Measurements from ENCODE around the gene ACOT7.

The ACOT7 gene, protein sequence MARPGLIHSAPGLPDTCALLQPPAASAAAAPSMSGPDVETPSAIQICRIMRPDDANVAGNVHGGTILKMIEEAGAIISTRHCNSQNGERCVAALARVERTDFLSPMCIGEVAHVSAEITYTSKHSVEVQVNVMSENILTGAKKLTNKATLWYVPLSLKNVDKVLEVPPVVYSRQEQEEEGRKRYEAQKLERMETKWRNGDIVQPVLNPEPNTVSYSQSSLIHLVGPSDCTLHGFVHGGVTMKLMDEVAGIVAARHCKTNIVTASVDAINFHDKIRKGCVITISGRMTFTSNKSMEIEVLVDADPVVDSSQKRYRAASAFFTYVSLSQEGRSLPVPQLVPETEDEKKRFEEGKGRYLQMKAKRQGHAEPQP

DNA sequence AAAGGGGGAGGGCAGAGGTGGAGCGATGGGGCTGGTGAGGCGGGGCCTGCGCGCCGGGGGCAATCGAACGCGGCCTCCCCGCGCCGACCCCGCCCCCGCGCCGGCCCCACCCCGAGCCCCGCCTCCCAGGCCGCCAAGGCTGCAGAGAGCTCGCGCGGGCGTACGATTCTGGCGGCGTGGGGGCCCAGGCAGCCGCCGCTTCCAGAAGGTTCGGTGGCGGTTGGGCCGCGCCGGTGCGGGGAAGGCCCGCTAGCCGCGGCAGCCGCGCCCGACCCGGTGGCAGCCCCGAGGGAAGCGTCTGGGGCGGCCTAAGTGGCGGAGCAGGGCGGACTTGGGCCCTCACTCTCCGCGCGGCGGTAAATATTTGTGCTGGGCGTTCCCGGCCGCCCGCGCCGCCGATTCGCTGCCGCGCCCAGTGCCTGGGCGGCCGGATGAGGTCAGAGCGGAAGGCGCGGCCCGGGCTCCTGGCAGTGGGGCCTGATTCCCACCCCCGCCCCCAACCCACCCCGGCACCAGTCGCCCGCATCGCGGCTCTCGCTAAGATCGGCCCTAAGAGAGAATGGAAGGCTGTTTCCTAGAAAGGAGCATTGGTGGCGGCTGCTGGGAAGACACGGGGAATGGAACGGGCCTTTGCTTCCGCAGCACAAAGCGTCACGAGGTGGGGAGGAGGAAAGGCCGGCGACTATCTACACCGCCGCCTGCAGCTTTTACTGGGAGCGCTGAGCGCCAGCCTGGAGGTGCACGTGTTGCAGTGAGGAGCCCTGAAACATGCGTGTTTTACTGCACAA lies at the start of gene ACOT7:
Gene ACOT7 (minus strand): TSS at position 368 of the 788 bp plus-strand sequence. CDS start 368 bp downstream, outside the sequence.
- TF ChIP-seq, protein P1, sequence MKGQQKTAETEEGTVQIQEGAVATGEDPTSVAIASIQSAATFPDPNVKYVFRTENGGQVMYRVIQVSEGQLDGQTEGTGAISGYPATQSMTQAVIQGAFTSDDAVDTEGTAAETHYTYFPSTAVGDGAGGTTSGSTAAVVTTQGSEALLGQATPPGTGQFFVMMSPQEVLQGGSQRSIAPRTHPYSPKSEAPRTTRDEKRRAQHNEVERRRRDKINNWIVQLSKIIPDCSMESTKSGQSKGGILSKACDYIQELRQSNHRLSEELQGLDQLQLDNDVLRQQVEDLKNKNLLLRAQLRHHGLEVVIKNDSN (IDR thresholded peaks at IDR 0.05), result peak; percentile 50; the same call in 1 of the 2 replicates
- TF ChIP-seq CREB1 (IDR thresholded peaks at IDR 0.05; ENCODE audit: low read depth) (no peak), ZBTB7A (IDR thresholded peaks at IDR 0.05; ENCODE audit: low read depth) (peak; percentile 43; the same call in 1 of the 2 replicates), FOXM1 (IDR thresholded peaks at IDR 0.05; ENCODE audit: borderline replicate concordance, low read depth) (no peak), EP300 (IDR thresholded peaks at IDR 0.05; ENCODE audit: borderline replicate concordance) (no peak), TCF12 (IDR thresholded peaks at IDR 0.05; ENCODE audit: low read depth) (peak; percentile 35; the same call in 1 of the 2 replicates), TEAD4 (IDR thresholded peaks at IDR 0.05) (0 out of 2 replicates have a peak, but pooled peaks have one; percentile 16), NFIC (IDR thresholded peaks at IDR 0.05) (peak; percentile 21; the same call in 1 of the 2 replicates)
- TF ChIP-seq, protein P2, sequence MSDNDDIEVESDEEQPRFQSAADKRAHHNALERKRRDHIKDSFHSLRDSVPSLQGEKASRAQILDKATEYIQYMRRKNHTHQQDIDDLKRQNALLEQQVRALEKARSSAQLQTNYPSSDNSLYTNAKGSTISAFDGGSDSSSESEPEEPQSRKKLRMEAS (IDR thresholded peaks at IDR 0.05), result peak; percentile 94
- TF ChIP-seq, protein P3, sequence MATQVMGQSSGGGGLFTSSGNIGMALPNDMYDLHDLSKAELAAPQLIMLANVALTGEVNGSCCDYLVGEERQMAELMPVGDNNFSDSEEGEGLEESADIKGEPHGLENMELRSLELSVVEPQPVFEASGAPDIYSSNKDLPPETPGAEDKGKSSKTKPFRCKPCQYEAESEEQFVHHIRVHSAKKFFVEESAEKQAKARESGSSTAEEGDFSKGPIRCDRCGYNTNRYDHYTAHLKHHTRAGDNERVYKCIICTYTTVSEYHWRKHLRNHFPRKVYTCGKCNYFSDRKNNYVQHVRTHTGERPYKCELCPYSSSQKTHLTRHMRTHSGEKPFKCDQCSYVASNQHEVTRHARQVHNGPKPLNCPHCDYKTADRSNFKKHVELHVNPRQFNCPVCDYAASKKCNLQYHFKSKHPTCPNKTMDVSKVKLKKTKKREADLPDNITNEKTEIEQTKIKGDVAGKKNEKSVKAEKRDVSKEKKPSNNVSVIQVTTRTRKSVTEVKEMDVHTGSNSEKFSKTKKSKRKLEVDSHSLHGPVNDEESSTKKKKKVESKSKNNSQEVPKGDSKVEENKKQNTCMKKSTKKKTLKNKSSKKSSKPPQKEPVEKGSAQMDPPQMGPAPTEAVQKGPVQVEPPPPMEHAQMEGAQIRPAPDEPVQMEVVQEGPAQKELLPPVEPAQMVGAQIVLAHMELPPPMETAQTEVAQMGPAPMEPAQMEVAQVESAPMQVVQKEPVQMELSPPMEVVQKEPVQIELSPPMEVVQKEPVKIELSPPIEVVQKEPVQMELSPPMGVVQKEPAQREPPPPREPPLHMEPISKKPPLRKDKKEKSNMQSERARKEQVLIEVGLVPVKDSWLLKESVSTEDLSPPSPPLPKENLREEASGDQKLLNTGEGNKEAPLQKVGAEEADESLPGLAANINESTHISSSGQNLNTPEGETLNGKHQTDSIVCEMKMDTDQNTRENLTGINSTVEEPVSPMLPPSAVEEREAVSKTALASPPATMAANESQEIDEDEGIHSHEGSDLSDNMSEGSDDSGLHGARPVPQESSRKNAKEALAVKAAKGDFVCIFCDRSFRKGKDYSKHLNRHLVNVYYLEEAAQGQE (IDR thresholded peaks at IDR 0.05; ENCODE audit: low read depth), result no peak

DNA sequence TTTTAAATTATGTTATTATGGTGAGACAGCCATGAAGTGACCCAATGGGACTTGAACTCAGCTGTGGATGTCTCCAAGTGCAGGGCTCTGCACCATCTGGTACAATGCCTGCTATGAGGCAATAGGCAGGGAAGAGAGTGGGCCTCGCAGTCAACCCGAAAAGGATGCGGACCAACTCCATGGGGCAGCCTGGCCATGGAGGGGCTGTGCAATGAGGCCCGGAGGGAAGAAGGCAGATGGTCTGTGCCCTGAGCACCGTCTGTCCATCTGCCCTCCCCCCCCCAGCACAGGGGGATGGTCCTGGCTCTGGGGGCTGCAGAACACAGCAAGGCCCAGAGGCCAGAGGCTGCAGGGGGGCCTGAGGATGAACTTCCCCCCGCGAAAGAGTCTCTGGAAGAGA lies 48.0 kb upstream of the ACOT7 start:
- TF ChIP-seq ZBTB7A (IDR thresholded peaks at IDR 0.05; ENCODE audit: low read depth), result no peak
- TF ChIP-seq TEAD4 (IDR thresholded peaks at IDR 0.05), result no peak
- no peak for TF ChIP-seq TCF12 (IDR thresholded peaks at IDR 0.05; ENCODE audit: low read depth)
- TF ChIP-seq NFIC (IDR thresholded peaks at IDR 0.05), result no peak
- no peak for TF ChIP-seq RAD21 (IDR thresholded peaks at IDR 0.05; ENCODE audit: low read depth)
- TF ChIP-seq EP300 (IDR thresholded peaks at IDR 0.05; ENCODE audit: borderline replicate concordance), result no peak
- no peak for TF ChIP-seq TAF1 (IDR thresholded peaks at IDR 0.05; ENCODE audit: low read depth)
- TF ChIP-seq YY1 (IDR thresholded peaks at IDR 0.05; ENCODE audit: low read depth), result no peak
- TF ChIP-seq EGR1 (IDR thresholded peaks at IDR 0.05), result no peak
- TF ChIP-seq, protein P3 (IDR thresholded peaks at IDR 0.05; ENCODE audit: low read depth), result no peak
- TF ChIP-seq CEBPB (IDR thresholded peaks at IDR 0.05), result no peak

DNA sequence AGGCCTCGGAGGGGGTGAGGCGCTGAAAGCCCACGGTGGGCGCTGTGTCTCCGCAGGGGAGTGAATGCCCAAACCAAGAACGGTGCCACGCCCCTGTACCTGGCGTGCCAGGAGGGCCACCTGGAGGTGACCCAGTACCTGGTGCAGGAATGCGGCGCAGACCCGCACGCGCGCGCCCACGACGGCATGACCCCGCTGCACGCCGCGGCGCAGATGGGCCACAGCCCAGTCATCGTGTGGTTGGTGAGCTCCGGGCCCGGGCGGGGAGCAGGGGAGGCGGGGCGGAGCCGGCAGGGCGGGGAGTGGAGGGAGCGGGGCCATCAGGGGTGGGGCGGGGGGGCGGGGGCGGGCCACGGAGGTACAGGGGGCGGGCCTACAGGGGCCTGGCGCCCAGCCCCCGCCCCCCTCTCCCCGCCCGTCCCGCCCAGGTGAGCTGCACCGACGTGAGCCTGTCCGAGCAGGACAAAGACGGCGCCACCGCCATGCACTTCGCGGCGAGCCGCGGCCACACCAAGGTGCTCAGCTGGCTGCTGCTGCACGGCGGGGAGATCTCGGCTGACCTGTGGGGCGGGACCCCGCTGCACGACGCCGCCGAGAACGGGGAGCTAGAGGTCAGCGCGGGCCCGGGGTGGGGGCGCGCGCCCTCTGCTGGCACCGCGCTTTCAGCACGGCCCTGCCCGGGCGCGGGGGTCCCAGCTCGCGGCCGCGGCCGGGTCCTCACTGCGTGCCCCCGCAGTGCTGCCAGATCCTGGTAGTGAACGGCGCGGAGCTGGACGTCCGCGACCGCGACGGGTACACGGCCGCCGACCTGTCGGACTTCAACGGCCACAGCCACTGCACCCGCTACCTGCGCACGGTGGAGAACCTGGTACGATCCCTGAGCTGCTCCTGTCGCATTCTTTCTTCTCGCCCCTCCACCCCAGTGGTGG lies 46.9 kb upstream of the ACOT7 start:
- no peak for TF ChIP-seq FOXM1 (IDR thresholded peaks at IDR 0.05; ENCODE audit: borderline replicate concordance, low read depth)
- TF ChIP-seq, protein P1 (IDR thresholded peaks at IDR 0.05), result no peak
- no peak for TF ChIP-seq CEBPB (IDR thresholded peaks at IDR 0.05)
- peak; percentile 77; the same call in 1 of the 2 replicates for TF ChIP-seq TCF12 (IDR thresholded peaks at IDR 0.05; ENCODE audit: low read depth)
- peak; percentile 29; the same call in 1 of the 2 replicates for TF ChIP-seq EGR1 (IDR thresholded peaks at IDR 0.05)
- no peak; the same call in 1 of the 2 replicates for TF ChIP-seq ZBTB7A (IDR thresholded peaks at IDR 0.05; ENCODE audit: low read depth)
- TF ChIP-seq, protein P3 (IDR thresholded peaks at IDR 0.05; ENCODE audit: low read depth), result no peak
- peak; percentile 41; the same call in 1 of the 2 replicates for TF ChIP-seq EP300 (IDR thresholded peaks at IDR 0.05; ENCODE audit: borderline replicate concordance)
- TF ChIP-seq CREB1 (IDR thresholded peaks at IDR 0.05; ENCODE audit: low read depth), result no peak
- TF ChIP-seq TAF1 (IDR thresholded peaks at IDR 0.05; ENCODE audit: low read depth), result no peak
- no peak for TF ChIP-seq RAD21 (IDR thresholded peaks at IDR 0.05; ENCODE audit: low read depth)
- peak; percentile 85 for TF ChIP-seq TEAD4 (IDR thresholded peaks at IDR 0.05)
- no peak for TF ChIP-seq YY1 (IDR thresholded peaks at IDR 0.05; ENCODE audit: low read depth)
- TF ChIP-seq NFIC (IDR thresholded peaks at IDR 0.05), result peak; percentile 40; the same call in 1 of the 2 replicates
- TF ChIP-seq, protein P2 (IDR thresholded peaks at IDR 0.05), result peak; percentile 88
